Liver (tissue), 9 donors: ENCODE data around the gene NUP214. TPM values are rescaled to one million over a fixed set of nuclear protein-coding genes. Genes with fewer than 3 reads are reported as not detected.

Experiments
- DNase-seq: peaks from one replicate; pipeline ENCODE4 v3.0.0-alpha.2; 2017; ENCODE audit warnings: low spot score
- H3K27ac ChIP-seq, 2 donors: one replicate each; pipeline ENCODE4 v1.7.0; 2013; ENCODE audit warnings: inconsistent platforms in 2 of 2, low read length in 2 of 2, control low read depth in 1 of 2, low read depth in 1 of 2, mild to moderate bottlenecking in 1 of 2
- H3K27me3 ChIP-seq, 4 donors: one replicate each; pipeline versions ENCODE4 v1.6.1 to v1.7.0; 2013; ENCODE audit warnings: low read length in 3 of 4, inconsistent platforms in 1 of 4, mild to moderate bottlenecking in 1 of 4, moderate library complexity in 1 of 4; ENCODE audit not compliant: control insufficient read depth in 4 of 4, insufficient read depth in 4 of 4
- H3K36me3 ChIP-seq, 4 donors: one replicate each; pipeline versions ENCODE4 v1.6.1 to v1.7.0; 2013; ENCODE audit warnings: low read length in 3 of 4, mild to moderate bottlenecking in 3 of 4, low read depth in 1 of 4, moderate library complexity in 1 of 4; ENCODE audit not compliant: control insufficient read depth in 4 of 4, insufficient read depth in 3 of 4
- H3K4me1 ChIP-seq, 4 donors: one replicate each; pipeline versions ENCODE4 v1.6.1 to v1.7.0; 2013; ENCODE audit warnings: low read length in 3 of 4, mild to moderate bottlenecking in 3 of 4, moderate library complexity in 1 of 4; ENCODE audit not compliant: control insufficient read depth in 4 of 4, insufficient read depth in 4 of 4
- H3K4me3 ChIP-seq, 3 donors: one replicate each; pipeline versions ENCODE4 v1.6.1 to v1.7.0; 2013; ENCODE audit warnings: low read length in 3 of 3, control low read depth in 1 of 3, low read depth in 1 of 3, mild to moderate bottlenecking in 1 of 3
- H3K9ac ChIP-seq, 2 donors: one replicate each; pipeline ENCODE4 v1.7.0; 2013; ENCODE audit warnings: low read length in 2 of 2, mild to moderate bottlenecking in 2 of 2, moderate library complexity in 2 of 2, control low read depth in 1 of 2, low read depth in 1 of 2
- H3K9me3 ChIP-seq, 4 donors: one replicate each; pipeline versions ENCODE4 v1.6.1 to v1.7.0; 2013; ENCODE audit warnings: low read length in 3 of 4; ENCODE audit not compliant: control insufficient read depth in 4 of 4
- CTCF ChIP-seq: fragments of 150-350 bp; IDR thresholded peaks from 2 replicates; pipeline ENCODE4 v1.5.1; 2017; ENCODE audit warnings: improper control_type of control experiment, low read depth, low read length; ENCODE audit not compliant: missing input control
- EGR1 ChIP-seq, 2 donors: IDR thresholded peaks; 2 replicates each; pipeline ENCODE4 v1.6.1; 2016 to 2018; ENCODE audit warnings: antibody characterized with exemption in 2 of 2, low read depth in 2 of 2
- MAX ChIP-seq: IDR thresholded peaks from 2 replicates; pipeline ENCODE4 v1.6.1; 2016; ENCODE audit warnings: antibody characterized with exemption
- NR2F2 ChIP-seq: IDR thresholded peaks from 2 replicates; pipeline ENCODE4 v1.6.1; 2016; ENCODE audit warnings: antibody characterized with exemption
- RAD21 ChIP-seq, 2 donors: IDR thresholded peaks; 2 replicates each; pipeline ENCODE4 v1.6.1; 2016; ENCODE audit warnings: antibody characterized with exemption in 2 of 2, mild to moderate bottlenecking in 2 of 2
- REST ChIP-seq: IDR thresholded peaks from 2 replicates; pipeline ENCODE4 v1.6.1; 2016; ENCODE audit warnings: antibody characterized with exemption, mild to moderate bottlenecking
- RXRA ChIP-seq, 2 donors: IDR thresholded peaks; 2 replicates each; pipeline ENCODE4 v1.6.1; 2017 to 2018; ENCODE audit warnings: antibody characterized with exemption in 2 of 2, mild to moderate bottlenecking in 1 of 2
- TAF1 ChIP-seq: conservative IDR thresholded peaks from 2 replicates; pipeline ENCODE4 v1.6.1; 2016; ENCODE audit warnings: antibody characterized with exemption, mild to moderate bottlenecking
- ZBTB33 ChIP-seq: IDR thresholded peaks from 2 replicates; pipeline ENCODE4 v1.6.1; 2016; ENCODE audit warnings: antibody characterized with exemption
- WGBS: extraction: QIAGEN DNeasy Blood & Tissue Kit; methylation state at CpG from one replicate; pipeline ENCODE4 v1.1.7; 2013; 5-methylcytosine and 5-hydroxymethylcytosine counted together
- polyA plus RNA-seq, 2 donors: library from polyadenylated mRNA; stranded (reverse) in 1 of 2; unstranded in 1 of 2; fragments of 200-250 nt in 1 of 2; fragments of >200 nt in 1 of 2; fragmentation: Nextera tagmentation in 1 of 2; extraction: Ambion mirVana in 1 of 2; gene quantifications; one replicate each; pipeline versions ENCODE4 v1.2.1 to v1.2.3, GENCODE V29; 2013 to 2015
- total RNA-seq, 2 donors: library from RNA; depleted of rRNA; stranded (reverse); fragments of >200 nt; gene quantifications; one replicate each; pipeline ENCODE4 v1.2.3, GENCODE V29; 2014
- donor health status: healthy.
- donor health status: healthy.
- donor health status: healthy.
- donor health status: healthy.
- donor health status: healthy.

The NUP214 gene
- total and polyA plus RNA-seq, 4 donors = 8.8 to 19.5 (median 16.5) TPM

- TF ChIP-seq ZBTB33 = no peak
- TF ChIP-seq REST = no peak
These were observed 29.6 kb upstream of the NUP214 start (continued) for GRCh38 chr9:131095666-131096268.

- H3K27ac ChIP-seq = no peak within 1 kb of the TSS
- peak; percentile 40 for DNase-seq
- H3K27me3 ChIP-seq = peaks cover 0 to 6% (median 3%) of the 10 kb centered on the region in 4 donors
- 2% methylated on average over 93 of the region's 99 CpGs for WGBS
- peak within 1 kb of the TSS in 2 of 3 donors; percentile 17 to 45 for H3K4me3 ChIP-seq
- H3K36me3 ChIP-seq = no peaks in the 10 kb centered on the region
- no peak within 1 kb of the TSS for H3K9ac ChIP-seq
- peaks cover 4 to 10% (median 6%) of the 10 kb centered on the region in 4 donors for H3K4me1 ChIP-seq
- TF ChIP-seq CTCF (no peak), ZBTB33 (no peak), NR2F2 (no peak), RAD21 (IDR thresholded peaks at IDR 0.05) (no peak), RXRA (IDR thresholded peaks at IDR 0.05) (no peak), EGR1 (IDR thresholded peaks at IDR 0.05; ENCODE audit: low read depth in 2 of 2) (no peak), MAX (no peak), TAF1 (no peak)
- H3K9me3 ChIP-seq = no peaks in the 10 kb centered on the region
These were observed 28.9 kb upstream of the NUP214 start, which contains the start of gene AIF1L for GRCh38 chr9:131096269-131097125. AIF1L (plus strand) TSS chr9:131096531; CDS start chr9:131096630, 99 bp downstream.
